Esophagus (tissue), 2 donors: ENCODE measurements around the gene CPEB1. TPM values are rescaled to one million over a fixed set of nuclear protein-coding genes. Genes with fewer than 3 reads are reported as not detected.

Experiments
- H3K27ac ChIP-seq, 2 donors: one replicate each; pipeline ENCODE4 v1.5.1; 2013; ENCODE audit warnings: low read depth in 2 of 2, mild to moderate bottlenecking in 2 of 2, inconsistent platforms in 1 of 2, low read length in 1 of 2, moderate library complexity in 1 of 2
- H3K27me3 ChIP-seq, 2 donors: one replicate each; pipeline ENCODE4 v1.6.1; 2013; ENCODE audit warnings: low read length in 2 of 2, control low read depth in 1 of 2, mild to moderate bottlenecking in 1 of 2; ENCODE audit not compliant: insufficient read depth in 2 of 2, control insufficient read depth in 1 of 2
- H3K36me3 ChIP-seq, 2 donors: one replicate each; pipeline ENCODE4 v1.6.1; 2013; ENCODE audit warnings: low read length in 1 of 2; ENCODE audit not compliant: control insufficient read depth in 2 of 2, insufficient read depth in 2 of 2
- H3K4me1 ChIP-seq, 2 donors: one replicate each; pipeline ENCODE4 v1.6.1; 2013; ENCODE audit warnings: low read length in 1 of 2; ENCODE audit not compliant: control insufficient read depth in 2 of 2, insufficient read depth in 2 of 2
- H3K4me3 ChIP-seq, 2 donors: one replicate each; pipeline ENCODE4 v1.5.1; 2013; ENCODE audit warnings: low read length in 2 of 2, mild to moderate bottlenecking in 2 of 2, low read depth in 1 of 2, moderate library complexity in 1 of 2
- H3K9me3 ChIP-seq, 2 donors: one replicate each; pipeline ENCODE4 v1.6.1; 2013; ENCODE audit warnings: mild to moderate bottlenecking in 2 of 2, low read depth in 1 of 2, low read length in 1 of 2, moderate library complexity in 1 of 2; ENCODE audit not compliant: control insufficient read depth in 2 of 2, insufficient read depth in 1 of 2
- WGBS, 2 donors: extraction: QIAGEN DNeasy Blood & Tissue Kit; methylation state at CpG; one replicate each; pipeline ENCODE4 v1.1.7; 2013; 5-methylcytosine and 5-hydroxymethylcytosine counted together
- polyA plus RNA-seq, 2 donors: library from polyadenylated mRNA; stranded (reverse); fragments of 200-250 nt; gene quantifications; one replicate each; pipeline ENCODE4 v1.2.3, GENCODE V29; 2013
- donor health status: healthy with polysubstance abuse.
- donor health status: Bipolar disorder and iron deficiency.

CPEB1 gene
- polyA plus RNA-seq, 2 donors: 0.41 to 0.79 TPM

DNA sequence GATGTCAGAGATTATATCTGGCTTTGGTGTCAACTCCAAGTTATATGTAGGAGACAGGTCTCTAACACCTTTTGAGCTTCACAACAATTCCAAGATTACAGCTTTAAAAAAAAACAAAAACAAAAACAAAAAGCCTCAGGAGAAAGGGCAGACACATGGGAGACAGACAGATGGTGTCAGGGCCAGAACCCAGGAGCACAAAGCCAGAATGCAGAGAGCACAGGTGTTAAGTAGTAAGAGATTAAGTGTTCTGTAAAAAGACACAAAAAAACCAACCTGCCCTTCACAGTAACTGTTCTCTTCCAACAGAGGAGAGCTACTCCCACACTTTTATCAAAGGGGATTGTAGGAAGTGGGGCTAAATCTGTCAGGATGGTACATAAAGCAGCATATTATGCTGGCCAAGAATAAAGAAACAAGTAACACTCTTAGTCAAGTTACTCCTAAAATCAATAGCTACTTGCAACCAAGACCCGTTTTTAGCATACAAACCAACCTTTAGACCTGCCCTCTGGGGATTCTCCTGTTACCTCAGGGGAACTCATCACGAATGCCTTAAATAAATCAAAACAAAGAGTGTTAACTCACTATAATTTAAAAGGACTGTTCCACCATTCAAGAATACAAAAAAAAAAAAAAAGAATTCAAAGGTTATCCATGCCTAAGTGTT is 5.9 kb downstream of the CPEB1 start:
- Histone ChIP-seq H3K9me3 (no peaks in the 10 kb centered on the region), H3K27ac (no peak overlapping the region), H3K4me3 (no peak overlapping the region), H3K27me3 (peaks cover 0 to 3% of the 10 kb centered on the region in 2 donors), H3K4me1 (no peaks in the 10 kb centered on the region), H3K36me3 (no peaks in the 10 kb centered on the region)
- 33 to 34% methylated on average over 2 of the region's 2 CpGs for WGBS, 2 donors

DNA sequence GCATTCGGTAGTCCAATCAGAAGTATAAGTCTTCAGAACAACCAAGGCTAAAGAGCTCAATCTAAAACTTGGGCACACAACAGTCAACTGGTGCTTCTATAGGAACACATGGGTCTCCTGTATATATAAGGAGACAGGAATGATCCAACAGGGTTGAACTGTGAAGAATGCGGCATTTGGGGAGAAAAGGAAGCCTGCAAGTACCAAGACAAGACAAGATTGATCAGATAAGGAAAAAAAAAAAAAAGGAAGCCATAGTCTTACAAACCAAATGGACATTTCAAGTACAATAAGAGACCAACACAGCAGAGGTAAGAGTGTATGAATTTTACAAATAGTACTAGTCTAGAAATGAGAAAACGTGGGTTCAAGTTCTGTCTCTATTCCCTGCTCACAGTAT is 6.5 kb downstream of the CPEB1 start:
- H3K27me3 ChIP-seq: peaks cover 0 to 3% of the 10 kb centered on the region in 2 donors
- H3K27ac ChIP-seq: no peak overlapping the region
- H3K36me3 ChIP-seq: no peaks in the 10 kb centered on the region
- 68 to 75% methylated on average over 3 of the region's 3 CpGs for WGBS, 2 donors
- no peaks in the 10 kb centered on the region for H3K4me1 ChIP-seq
- no peak overlapping the region for H3K4me3 ChIP-seq
- no peaks in the 10 kb centered on the region for H3K9me3 ChIP-seq

DNA sequence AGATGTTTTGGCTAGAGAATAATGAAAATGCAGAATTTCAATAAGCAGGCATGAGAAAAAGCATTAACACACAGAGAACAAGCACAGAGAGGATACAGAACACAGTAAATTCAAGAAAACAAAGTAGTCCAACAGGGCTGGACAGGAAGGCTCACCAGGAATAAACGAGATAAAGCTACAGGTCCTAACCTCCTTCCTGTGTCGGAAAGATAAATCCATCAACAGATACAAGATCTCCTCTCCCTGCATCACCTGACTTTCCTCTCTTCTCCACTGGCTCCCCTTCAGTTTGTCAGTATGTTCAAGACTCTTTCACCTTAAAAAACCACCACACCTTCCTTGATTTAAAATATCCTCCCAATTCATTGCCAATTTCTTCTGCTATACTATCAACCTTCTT is 11.4 kb downstream of the CPEB1 start:
- H3K27ac ChIP-seq: no peak overlapping the region
- H3K4me3 ChIP-seq: no peak overlapping the region
- no peaks in the 10 kb centered on the region for H3K27me3 ChIP-seq
- no peaks in the 10 kb centered on the region for H3K4me1 ChIP-seq
- 53 to 57% methylated on average over 2 of the region's 2 CpGs for WGBS, 2 donors
- H3K36me3 ChIP-seq: no peaks in the 10 kb centered on the region
- H3K9me3 ChIP-seq: no peaks in the 10 kb centered on the region

DNA sequence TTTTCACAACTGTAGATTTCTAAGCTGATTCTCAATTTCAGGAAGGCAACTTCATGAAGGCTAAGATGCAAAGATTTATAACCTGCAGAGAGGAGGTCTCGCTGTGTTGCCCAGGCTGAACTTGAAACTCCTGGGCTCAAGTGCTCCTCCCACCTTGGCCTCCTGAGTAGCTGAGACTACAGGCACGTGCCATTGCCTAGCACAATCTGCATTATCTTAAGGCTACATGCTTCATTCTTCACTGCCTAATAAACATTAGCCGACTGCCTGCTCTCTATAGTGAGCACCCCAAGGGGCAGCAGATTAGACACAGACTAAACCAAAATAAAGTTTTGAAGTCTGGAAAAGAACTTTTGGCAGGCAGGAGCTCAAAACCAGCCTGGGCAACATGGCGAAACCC is 17.1 kb downstream of the CPEB1 start:
- Histone ChIP-seq H3K27ac (no peak overlapping the region), H3K9me3 (no peaks in the 10 kb centered on the region), H3K36me3 (no peaks in the 10 kb centered on the region), H3K27me3 (no peaks in the 10 kb centered on the region), H3K4me1 (no peaks in the 10 kb centered on the region), H3K4me3 (no peak overlapping the region)
- 61 to 62% methylated on average over 4 of the region's 4 CpGs for WGBS, 2 donors

- no peaks in the 10 kb centered on the region for H3K4me1 ChIP-seq
- no peak overlapping the region for H3K27ac ChIP-seq
- WGBS, 2 donors: 83 to 87% methylated on average over 4 of the region's 4 CpGs
- no peaks in the 10 kb centered on the region for H3K27me3 ChIP-seq
- H3K4me3 ChIP-seq: no peak overlapping the region
- no peaks in the 10 kb centered on the region for H3K9me3 ChIP-seq
- H3K36me3 ChIP-seq: no peaks in the 10 kb centered on the region
Observed at GRCh38 chr15:82625136-82625535, 22.0 kb downstream of the CPEB1 start.

DNA sequence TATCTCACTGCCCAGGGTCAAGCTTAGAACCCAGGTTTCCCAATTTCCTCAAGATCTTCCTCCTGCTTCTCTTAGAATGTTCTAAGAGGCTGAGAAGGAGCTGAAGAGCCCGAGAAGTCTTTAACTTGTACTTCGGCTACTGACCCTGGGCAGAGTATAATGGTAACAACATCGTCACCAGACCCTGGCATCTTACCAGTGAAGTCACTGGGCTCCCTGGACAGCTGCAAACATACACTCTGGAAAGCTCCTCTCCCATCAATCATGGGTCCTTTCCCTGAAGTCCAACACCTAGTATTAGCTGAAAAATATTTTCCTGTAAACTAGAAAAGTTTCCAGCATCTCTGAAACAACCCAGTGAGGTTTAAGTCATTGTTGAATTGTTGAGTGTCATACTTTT is 22.7 kb downstream of the CPEB1 start:
- Histone ChIP-seq H3K36me3 (no peaks in the 10 kb centered on the region), H3K4me3 (no peak overlapping the region), H3K9me3 (no peaks in the 10 kb centered on the region), H3K27me3 (no peaks in the 10 kb centered on the region), H3K4me1 (no peaks in the 10 kb centered on the region), H3K27ac (no peak overlapping the region)
- WGBS, 2 donors: 85% methylated on average over 3 of the region's 3 CpGs

DNA sequence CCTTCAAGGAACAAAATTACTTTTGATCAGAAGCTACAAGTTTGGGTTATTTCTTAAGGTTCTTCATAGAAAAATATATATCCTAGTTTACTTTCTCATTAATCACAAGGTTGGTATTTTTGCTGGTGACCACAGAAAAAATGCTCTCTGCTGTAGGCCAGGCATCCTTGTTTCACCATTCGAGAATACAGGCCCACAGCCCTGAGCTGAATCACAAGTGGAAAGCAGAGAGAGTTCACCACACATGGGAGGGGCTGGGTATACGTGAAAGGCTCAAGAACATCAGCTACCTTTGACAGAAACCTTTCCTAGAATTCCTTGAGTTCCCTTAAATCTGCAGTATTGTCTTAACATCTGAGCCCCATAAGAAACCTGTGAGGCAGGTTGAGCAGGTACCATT is 23.2 kb downstream of the CPEB1 start:
- Histone ChIP-seq H3K9me3 (no peaks in the 10 kb centered on the region), H3K27me3 (no peaks in the 10 kb centered on the region), H3K4me1 (no peaks in the 10 kb centered on the region), H3K36me3 (no peaks in the 10 kb centered on the region), H3K4me3 (no peak overlapping the region), H3K27ac (no peak overlapping the region)
- WGBS, 2 donors: 67 to 74% methylated on average over 2 of the region's 2 CpGs

GRCh38 chr15:82621970-82622369 is 25.2 kb downstream of the CPEB1 start:
- no peaks in the 10 kb centered on the region for H3K4me1 ChIP-seq
- H3K27ac ChIP-seq: no peak overlapping the region
- WGBS, 2 donors: 43 to 53% methylated on average over 1 of the region's 1 CpG
- no peaks in the 10 kb centered on the region for H3K36me3 ChIP-seq
- H3K27me3 ChIP-seq: no peaks in the 10 kb centered on the region
- no peak overlapping the region for H3K4me3 ChIP-seq
- H3K9me3 ChIP-seq: no peaks in the 10 kb centered on the region

DNA sequence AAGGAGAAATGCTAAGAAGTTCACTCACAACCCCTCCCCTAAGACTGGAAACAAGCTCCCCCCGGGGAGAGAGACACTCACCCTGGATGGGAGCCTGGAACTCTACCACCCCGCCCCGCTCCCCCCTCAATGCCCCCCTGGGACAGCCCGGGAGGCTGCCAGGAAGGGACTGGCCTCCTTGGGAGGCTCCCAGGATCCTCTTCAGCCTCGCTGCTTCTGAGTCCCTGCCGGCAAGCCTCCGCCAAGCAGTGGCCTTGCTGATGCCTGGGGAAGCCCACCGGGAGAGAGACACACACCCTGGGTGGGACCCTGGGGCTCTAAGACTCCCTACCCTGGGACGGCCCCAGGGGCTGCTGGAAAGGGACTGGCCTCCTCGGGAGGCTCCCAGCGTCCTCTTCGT is 33.4 kb downstream of the CPEB1 start:
- Histone ChIP-seq H3K27me3 (no peaks in the 10 kb centered on the region), H3K4me3 (no peak overlapping the region), H3K9me3 (no peaks in the 10 kb centered on the region), H3K4me1 (no peaks in the 10 kb centered on the region), H3K36me3 (no peaks in the 10 kb centered on the region), H3K27ac (no peak overlapping the region)
- 66 to 67% methylated on average over 12 of the region's 12 CpGs for WGBS, 2 donors

GRCh38 chr15:82611348-82611747 is 35.8 kb downstream of the CPEB1 start:
- Histone ChIP-seq H3K27ac (no peak overlapping the region), H3K4me3 (no peak overlapping the region), H3K27me3 (no peaks in the 10 kb centered on the region), H3K4me1 (no peaks in the 10 kb centered on the region), H3K36me3 (no peaks in the 10 kb centered on the region), H3K9me3 (no peaks in the 10 kb centered on the region)
- 81 to 84% methylated on average over 4 of the region's 4 CpGs for WGBS, 2 donors
